MM.1S (cell line): Measurements from ENCODE around the gene C16orf54.

Experiments used
- EZH2 ChIP-seq: fragments of 300-600 bp; sonication (generic); optimal IDR thresholded peaks from 2 replicates; pipeline ENCODE3; 2017; ENCODE audit warnings: low read depth, mild to moderate bottlenecking, antibody characterized with exemption, low read length, mixed read lengths
- EZH2phosphoT487 ChIP-seq: fragments of 300-600 bp; sonication (generic); IDR thresholded peaks from 2 replicates; pipeline ENCODE4 v1.6.1; 2018; ENCODE audit warnings: antibody characterized with exemption, low read length

- TF ChIP-seq EZH2, result no peak
- no peak for TF ChIP-seq EZH2phosphoT487
Measured at GRCh38 chr16:29729116-29729521, 16.7 kb downstream of the C16orf54 start.
